Renal cortical epithelial cell (primary cell): ENCODE measurements around the gene KRT31. TPM values are rescaled to one million over a fixed set of nuclear protein-coding genes. Genes with fewer than 3 reads are reported as not detected.
"Not testable (repeated sequence)": the region's sequence is repeated elsewhere in the genome, so short reads cannot be mapped to it uniquely, and the experiment has no call there.

Source experiments
- DNase-seq: peaks from one replicate; pipeline ENCODE4 v3.0.0-alpha.2; 2011; ENCODE audit warnings: low read depth
- total RNA-seq: library from RNA; depleted of rRNA; stranded (reverse); fragments of >200 nt; gene quantifications from 2 replicates; pipeline ENCODE4 v1.2.3, GENCODE V29; 2014

KRT31 gene
- total RNA-seq, 1 donor from 2014 or later = not detected

DNA sequence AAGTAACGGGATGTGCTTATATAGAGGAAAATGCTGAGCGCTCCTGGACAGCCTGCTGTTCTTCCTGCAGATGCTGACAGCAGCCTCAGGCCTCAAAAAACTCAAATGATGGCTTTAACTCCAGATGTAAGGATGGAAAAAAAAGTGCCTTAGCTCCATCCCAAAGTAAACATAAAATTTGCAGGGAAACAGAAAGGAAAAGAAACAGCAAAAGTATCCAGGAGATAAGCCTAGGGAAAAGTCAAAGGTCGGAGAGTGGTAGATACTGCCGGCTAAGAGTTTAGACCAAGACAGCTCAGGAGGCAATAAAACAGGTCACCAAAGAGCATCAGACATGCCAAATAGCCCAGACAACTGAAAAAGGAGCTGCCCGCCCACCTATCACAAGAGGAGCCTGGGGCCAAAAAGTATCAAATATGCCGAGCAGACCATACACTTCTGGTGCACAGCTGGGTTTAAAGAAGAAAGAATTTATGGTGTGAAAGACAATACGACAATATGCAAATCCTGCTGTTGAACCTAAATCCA lies 6.9 kb downstream of the KRT31 start:
- DNase-seq = no peak

DNA sequence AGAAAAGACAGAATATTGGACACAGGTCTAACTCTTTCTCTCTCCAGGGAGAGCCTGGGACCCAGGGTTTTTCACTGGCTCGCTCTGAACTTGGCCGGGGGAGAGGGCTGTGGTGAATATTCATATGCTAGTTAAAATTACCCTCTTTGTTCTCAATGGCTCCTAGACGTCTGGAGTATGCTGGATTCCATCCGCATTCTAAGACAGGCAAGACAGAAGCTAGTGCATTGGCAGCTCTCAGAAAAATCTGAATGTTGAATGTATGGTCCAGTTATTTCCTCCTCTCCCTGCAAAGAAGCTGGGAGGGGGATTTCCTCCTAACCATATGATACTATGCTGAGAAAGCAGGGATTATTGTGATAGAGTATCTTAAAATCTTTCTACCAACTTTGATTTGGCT lies 9.7 kb downstream of the KRT31 start:
- no peak for DNase-seq

DNA sequence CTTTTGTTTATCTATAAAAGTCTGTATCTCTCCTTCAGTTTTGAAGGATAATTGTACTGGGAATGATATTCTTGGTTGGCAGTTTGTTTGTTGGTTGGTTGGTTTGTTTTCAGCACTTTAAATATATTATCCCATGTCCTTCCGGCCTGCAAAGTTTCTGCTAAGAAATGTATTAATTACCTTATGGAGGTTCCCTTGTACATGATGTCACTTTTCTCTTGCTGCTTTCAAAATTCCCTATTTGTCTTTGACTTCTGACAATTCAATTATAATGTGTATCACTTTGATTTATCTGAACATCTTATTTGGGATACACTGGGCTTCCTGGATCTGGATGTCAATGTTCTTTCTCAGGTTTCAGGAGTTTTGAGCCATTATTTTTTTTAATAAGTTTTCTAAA lies 11.2 kb downstream of the KRT31 start:
- DNase-seq = no peak

DNA sequence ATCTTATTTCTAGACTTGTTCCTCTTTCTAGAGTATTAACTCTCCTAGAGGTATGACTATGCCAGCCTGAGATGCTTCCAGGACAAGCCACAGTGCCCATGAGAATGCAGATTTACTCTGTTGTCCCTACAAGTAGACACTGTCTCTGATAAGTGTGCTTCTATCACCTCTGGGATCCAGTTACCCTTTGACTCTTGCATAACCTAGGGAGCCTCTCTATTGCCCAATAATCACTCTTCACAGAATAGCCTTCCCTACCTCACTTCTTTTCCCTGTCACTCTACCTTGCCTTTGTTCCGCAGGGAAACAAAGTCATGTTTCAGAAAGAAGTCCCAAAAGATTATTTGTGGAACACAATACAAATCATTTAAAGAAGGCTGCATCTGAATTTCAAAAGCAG lies 13.7 kb downstream of the KRT31 start:
- no peak for DNase-seq

- no peak for DNase-seq
Observed at GRCh38 chr17:41382394-41382793, 15.0 kb downstream of the KRT31 start.

DNA sequence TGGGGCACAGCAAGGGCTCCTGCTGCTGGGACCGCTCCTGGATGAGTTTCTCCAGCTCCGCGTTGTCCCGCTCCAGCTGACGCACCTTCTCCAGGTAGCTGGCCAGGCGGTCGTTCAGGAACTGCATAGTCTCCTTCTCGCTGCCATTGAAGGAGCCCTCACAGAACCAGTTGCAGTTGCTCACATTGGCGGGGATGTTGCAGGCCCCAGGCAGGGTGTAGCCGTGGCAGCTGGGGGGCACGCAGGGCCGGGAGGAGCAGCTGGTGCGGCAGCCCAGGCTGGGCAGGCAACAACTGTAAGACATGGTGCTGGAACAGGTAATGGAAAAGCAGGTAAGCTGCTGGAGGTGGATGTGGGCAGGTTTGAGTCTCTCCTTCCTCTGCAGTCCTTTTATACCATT lies 15.5 kb downstream of the KRT31 start, which contains the start of gene KRT34:
KRT34 (minus strand) TSS at position 364 of the 400 bp plus-strand sequence; CDS start at position 304, 60 bp downstream.
- DNase-seq = not testable (repeated sequence)

GRCh38 chr17:41380091-41380490 lies 17.3 kb downstream of the KRT31 start:
- DNase-seq = peak; percentile 79

GRCh38 chr17:41377546-41377945 lies 19.9 kb downstream of the KRT31 start:
- peak; percentile 41 for DNase-seq

DNA sequence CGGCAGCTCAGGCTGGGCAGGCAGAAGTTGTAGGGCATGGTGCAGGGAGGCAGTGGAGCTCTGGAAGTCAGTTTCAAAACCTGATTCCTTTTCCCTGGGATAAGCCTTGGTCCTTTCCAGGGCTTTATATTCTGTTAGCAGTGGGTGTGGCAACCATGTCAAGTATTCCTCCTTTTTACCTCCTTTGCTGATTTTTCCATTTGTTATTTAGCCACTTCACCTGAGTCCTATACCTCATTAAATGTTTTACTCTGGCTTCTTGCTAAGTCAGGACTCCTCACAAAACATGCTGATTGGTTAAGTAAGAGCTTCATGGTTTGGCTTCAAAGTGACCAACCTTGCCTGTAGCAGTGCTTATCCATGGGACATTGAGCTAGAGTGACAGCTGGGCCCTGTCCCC lies 27.7 kb downstream of the KRT31 start, which contains the start of gene KRT33B:
KRT33B (minus strand) TSS at position 101 of the 400 bp plus-strand sequence; CDS start at position 38, 63 bp downstream.
- no peak for DNase-seq

GRCh38 chr17:41369023-41369422 lies 28.4 kb downstream of the KRT31 start:
- DNase-seq = no peak

DNA sequence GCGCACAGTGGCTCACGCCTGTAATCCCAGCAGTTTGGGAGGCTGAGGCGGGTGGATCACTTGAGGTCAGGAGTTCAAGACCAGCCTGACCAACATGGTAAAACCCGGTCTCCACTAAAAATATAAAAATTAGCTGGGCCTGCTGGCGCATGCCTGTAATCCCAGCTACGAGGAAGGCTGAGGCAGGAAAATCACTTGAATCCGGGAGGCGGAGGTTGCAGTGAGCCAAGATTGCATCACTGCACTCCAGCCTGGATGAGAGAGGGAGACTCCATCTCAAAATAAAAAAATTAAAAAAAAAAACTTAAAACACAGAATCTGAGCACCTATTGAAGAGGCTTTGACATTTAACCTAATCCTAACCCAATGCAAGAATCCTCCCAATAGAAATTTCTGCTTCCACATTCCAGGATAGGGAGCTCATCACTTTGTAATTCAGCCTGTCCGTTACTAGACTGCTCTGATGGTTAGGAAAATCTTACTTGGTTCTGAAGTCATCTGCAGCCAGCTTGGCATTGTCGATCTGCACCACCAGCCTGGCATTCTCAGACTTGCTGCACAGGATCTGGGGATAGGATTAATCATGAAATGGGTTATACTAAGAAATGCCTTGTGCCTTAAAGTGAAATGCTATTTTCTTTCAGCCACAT lies 29.9 kb downstream of the KRT31 start:
- DNase-seq = peak; percentile 70

- DNase-seq = no peak
Observed at GRCh38 chr17:41366070-41366469, 31.3 kb downstream of the KRT31 start.

- DNase-seq = no peak
Observed at GRCh38 chr17:41363881-41364280, 33.5 kb downstream of the KRT31 start.

DNA sequence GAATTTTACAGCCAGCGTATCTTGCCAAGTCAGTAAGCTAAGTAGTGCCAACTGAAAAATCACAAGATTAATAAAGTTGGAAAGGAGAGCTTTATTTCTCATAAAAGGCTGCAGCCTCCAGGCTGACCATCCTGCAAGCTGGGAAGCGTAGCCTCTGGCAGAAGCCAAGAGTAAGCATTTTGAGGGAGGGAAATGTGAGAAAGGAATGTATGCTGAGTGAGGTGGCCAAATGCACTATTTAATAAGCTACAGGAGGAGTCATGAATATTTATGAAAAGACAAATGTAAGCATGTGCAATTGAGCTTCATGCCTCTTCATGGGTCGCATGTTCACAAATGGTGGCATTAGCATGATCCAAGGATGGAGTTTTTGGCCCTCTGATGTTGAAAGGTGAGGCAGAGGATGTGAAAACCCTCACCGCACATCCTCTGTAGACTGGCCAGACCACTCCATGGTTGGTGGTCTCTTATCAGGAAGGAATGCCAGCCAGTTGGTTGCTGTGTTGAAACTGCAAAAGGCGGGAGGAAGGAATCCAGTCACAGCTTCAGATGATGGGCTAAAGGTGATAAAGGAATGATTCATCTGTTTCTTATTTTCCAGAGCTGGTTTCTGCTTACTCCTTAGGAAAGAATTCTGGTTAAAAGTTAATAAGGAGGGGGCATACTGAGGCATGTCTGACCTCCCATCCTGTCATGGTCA lies 37.0 kb downstream of the KRT31 start:
- DNase-seq = peak; percentile 95

- no peak for DNase-seq
Observed at GRCh38 chr17:41354536-41354935, 42.9 kb downstream of the KRT31 start.

DNA sequence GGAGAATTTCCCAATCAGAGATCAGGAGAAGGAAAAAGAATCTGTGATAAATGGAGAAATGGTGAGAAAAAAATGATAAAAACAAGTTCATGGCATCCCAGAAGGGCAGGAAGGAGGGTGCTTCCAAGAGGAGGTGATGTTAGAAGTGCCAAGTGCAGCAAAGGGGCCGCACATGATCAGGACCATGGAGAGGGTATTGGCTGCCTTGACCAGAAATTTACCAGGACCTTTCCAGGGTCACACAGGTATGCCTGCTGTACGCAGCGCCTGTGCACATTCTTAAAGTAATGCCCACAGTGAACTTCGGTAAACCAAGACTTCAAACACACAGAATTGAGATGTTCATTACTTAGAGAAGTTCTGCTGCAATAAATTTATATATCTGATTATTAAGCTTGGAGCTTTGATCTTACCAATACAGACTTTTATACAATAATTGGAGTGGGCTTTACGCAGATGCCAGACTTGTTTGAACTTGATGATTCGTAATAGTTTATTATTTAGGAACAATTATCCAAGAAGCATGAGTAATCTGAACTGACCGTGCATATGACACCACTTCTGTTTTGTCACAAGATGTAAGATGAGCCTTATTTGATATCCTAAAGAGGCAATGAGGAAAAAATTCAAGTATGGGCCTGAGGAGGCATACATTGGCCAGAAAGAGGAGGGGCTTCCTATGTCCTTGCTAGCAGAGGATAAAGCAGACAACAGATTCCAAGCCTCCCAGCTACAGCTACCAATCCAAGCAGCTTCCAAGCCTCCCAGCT lies 44.6 kb downstream of the KRT31 start:
- no peak for DNase-seq

GRCh38 chr17:41351177-41351576 lies 46.2 kb downstream of the KRT31 start:
- DNase-seq = no peak

GRCh38 chr17:41350381-41350878 lies 47.0 kb downstream of the KRT31 start, which contains the start of gene KRT33A:
TSS of gene KRT33A (minus strand) at chr17:41350828. CDS start at chr17:41350767, 61 bp downstream.
- DNase-seq = not testable (repeated sequence)

DNA sequence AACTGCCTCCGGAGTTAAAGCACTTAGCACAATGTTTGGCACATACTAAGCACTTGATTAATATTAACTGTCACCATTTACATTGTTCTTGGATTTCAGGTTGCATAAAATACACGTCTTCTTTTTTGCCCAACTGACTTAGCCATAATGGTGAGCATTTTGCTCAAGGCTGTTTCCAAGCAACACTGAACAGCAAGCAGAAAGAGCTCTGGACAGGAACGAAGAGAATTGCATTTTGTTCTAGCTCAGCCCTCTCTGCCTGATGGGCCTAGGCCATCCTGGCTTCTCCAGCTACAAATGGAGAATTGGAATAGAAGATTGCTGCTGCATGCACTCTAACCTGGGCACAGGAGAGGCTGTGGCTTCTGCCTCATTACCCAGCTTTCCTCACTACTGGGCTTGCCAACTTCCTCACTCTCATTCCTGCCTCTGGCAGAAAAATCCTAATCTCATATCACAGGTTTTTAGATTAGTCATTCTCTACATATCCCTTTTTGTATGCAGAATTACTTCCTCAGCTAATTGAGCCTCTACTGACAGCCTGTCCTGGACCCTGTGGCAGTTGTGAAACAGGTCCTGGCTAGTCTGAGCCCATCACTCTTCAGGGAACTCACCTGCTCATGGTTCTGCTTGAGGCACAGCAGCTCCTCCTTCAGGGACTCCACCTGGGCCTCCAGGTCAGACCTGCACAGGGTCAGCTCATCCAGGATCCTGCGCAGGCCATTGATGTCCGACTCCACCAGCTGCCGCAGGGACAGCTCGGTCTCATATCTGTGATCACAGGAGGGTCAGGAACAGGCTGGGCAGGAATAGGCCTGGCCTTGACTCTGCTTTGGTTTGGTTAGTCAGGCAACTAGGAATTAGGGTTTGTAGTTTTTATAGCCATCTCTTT lies 49.3 kb downstream of the KRT31 start:
- no peak for DNase-seq

DNA sequence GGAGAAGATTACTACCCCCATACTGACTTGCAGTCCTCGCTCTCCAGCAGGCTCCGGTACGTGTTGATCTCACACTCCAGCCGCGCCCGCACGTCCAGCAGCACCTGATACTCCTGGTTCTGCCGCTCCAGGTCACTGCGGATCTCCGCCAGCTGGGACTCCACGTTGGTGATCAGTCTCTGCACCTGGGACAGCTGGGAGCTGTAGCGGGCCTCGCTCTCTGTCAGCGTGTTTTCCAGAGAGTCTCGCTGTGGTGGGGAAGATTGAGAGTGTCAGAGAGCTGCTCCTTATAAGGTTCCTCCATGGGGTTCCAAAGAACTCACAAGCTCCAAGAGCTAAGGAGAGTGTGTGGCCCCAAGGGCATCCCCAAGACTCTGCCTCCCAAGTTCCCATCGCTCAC lies 51.0 kb downstream of the KRT31 start:
- not testable (repeated sequence) for DNase-seq

DNA sequence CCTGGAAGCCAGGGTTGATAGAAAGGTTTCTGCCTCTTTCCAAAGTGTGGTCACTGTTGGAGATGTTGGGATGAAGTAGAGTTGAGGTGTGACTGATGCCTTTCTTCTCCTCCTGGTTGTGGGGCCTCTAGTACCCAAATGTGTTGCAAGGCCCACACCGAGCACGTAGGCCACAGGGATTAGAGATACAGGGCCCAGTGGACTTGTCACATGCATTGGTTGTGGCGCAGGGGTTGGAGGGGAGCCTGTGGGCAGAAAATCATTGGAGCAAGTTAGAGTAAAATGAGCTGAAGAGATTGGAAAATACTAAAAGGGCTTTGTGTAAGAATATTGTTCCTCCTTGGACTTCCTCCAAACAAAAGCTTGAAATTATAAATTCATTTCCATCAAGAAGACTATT lies 51.4 kb downstream of the KRT31 start:
- no peak for DNase-seq
